Body of pancreas (tissue), 4 donors: ENCODE measurements around the gene RAB7A. TPM values are rescaled to one million over a fixed set of nuclear protein-coding genes. Genes with fewer than 3 reads are reported as not detected.

Experiments used
- ATAC-seq: fragments of 150-250 bp; one replicate; pipeline ENCODE4 v1.9.1; 2016
- DNase-seq, 4 donors: peaks; one replicate each; pipeline ENCODE4 v3.0.0-alpha.2; 2019
- H3K27ac ChIP-seq, 4 donors: fragments of 200-600 bp; sonication (generic); 1 replicate in 3 of 4; 2 replicates in 1 of 4; pipeline versions ENCODE4 v1.5.1 to v1.6.1; 2016 to 2019; ENCODE audit warnings: mild to moderate bottlenecking in 1 of 4, mixed read lengths in 1 of 4, moderate library complexity in 1 of 4
- H3K27me3 ChIP-seq, 2 donors: fragments of 200-600 bp; sonication (generic); one replicate each; pipeline ENCODE4 v1.6.0; 2016; ENCODE audit warnings: mild to moderate bottlenecking in 1 of 2
- H3K36me3 ChIP-seq, 2 donors: fragments of 200-600 bp; sonication (generic); replicated peaks in 1 of 2; 2 replicates each; pipeline ENCODE4 v1.5.1; 2016; ENCODE audit warnings: low read depth in 2 of 2; ENCODE audit not compliant: insufficient read depth in 1 of 2
- H3K4me1 ChIP-seq: fragments of 200-600 bp; sonication (generic); one replicate; pipeline ENCODE4 v1.6.0; 2016
- H3K4me3 ChIP-seq, 2 donors: fragments of 200-600 bp; sonication (generic); 1 replicate in 1 of 2; 2 replicates in 1 of 2; pipeline ENCODE4 v1.5.1; 2016 to 2019
- H3K9me3 ChIP-seq, 3 donors: fragments of 200-600 bp; sonication (generic); 1 replicate in 2 of 3; 2 replicates in 1 of 3; pipeline ENCODE4 v1.5.1; 2016
- POLR2A ChIP-seq, 3 donors: fragments of 450-650 bp; IDR thresholded peaks; one replicate each; pipeline ENCODE4 v1.6.1; 2016; ENCODE audit warnings: antibody characterized with exemption in 3 of 3, mild to moderate bottlenecking in 2 of 3
- WGBS, 2 donors: methylation state at CpG; one replicate each; pipeline ENCODE4 v1.1.5; 2017; 5-methylcytosine and 5-hydroxymethylcytosine counted together
- intact Hi-C: fragments of 100-400 bp; cut with DNase I; formaldehyde crosslinking; loops from one replicate; pipeline ENCODE4 v1.15.1; 2023
- total RNA-seq, 2 donors: library from RNA; depleted of rRNA; stranded (reverse); fragments of >200 nt; gene quantifications; one replicate each; pipeline ENCODE4 v1.1.0, GENCODE V29; 2016
- TF ChIP-seq, protein P1 (sequence below), 7 experiments: fragments of 450-650 bp in 4 of 7; fragments of 200-600 bp in 3 of 7; sonication (generic) in 3 of 7; IDR thresholded peaks; one replicate each; pipeline ENCODE4 v1.5.1; 2016 to 2019; ENCODE audit warnings: antibody characterized with exemption in 7 of 7

RAB7A gene
- total RNA-seq, 2 donors from 2014 or later: 45.7 to 64.9 TPM

GRCh38 chr3:128697341-128697740 lies 28.6 kb upstream of the RAB7A start:
- Histone ChIP-seq H3K4me3 (no peak overlapping the region), H3K36me3 (no peaks in the 10 kb centered on the region), H3K27me3 (no peaks in the 10 kb centered on the region), H3K27ac (no peak overlapping the region), H3K9me3 (no peaks in the 10 kb centered on the region), H3K4me1 (no peaks in the 10 kb centered on the region)
- TF ChIP-seq POLR2A (IDR thresholded peaks at IDR 0.05): no peak
- TF ChIP-seq, protein P1, sequence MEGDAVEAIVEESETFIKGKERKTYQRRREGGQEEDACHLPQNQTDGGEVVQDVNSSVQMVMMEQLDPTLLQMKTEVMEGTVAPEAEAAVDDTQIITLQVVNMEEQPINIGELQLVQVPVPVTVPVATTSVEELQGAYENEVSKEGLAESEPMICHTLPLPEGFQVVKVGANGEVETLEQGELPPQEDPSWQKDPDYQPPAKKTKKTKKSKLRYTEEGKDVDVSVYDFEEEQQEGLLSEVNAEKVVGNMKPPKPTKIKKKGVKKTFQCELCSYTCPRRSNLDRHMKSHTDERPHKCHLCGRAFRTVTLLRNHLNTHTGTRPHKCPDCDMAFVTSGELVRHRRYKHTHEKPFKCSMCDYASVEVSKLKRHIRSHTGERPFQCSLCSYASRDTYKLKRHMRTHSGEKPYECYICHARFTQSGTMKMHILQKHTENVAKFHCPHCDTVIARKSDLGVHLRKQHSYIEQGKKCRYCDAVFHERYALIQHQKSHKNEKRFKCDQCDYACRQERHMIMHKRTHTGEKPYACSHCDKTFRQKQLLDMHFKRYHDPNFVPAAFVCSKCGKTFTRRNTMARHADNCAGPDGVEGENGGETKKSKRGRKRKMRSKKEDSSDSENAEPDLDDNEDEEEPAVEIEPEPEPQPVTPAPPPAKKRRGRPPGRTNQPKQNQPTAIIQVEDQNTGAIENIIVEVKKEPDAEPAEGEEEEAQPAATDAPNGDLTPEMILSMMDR (IDR thresholded peaks at IDR 0.05): no peak
- ATAC-seq (no peak), DNase-seq (no peak)
- WGBS, 2 donors: 81 to 91% methylated on average over 8 of the region's 8 CpGs
- intact Hi-C loops: no loop called here

- DNase-seq: peak; percentile 47 to 63 (median 54)
- peak overlapping the region; percentile 45 to 65 for H3K4me3 ChIP-seq
- H3K4me1 ChIP-seq: no peaks in the 10 kb centered on the region
- peak overlapping the region; percentile 45 to 83 (median 76) for H3K27ac ChIP-seq
- intact Hi-C loops: no loop called here
- H3K36me3 ChIP-seq: no peaks in the 10 kb centered on the region
- no peaks in the 10 kb centered on the region for H3K9me3 ChIP-seq
- ATAC-seq: peak; percentile 80
- WGBS, 2 donors: 1 to 2% methylated on average over 7 to 50 of the region's 53 CpGs
- H3K27me3 ChIP-seq: no peaks in the 10 kb centered on the region
- TF ChIP-seq, protein P1 (IDR thresholded peaks at IDR 0.05): no peak
- peak; percentile 25 to 58 (median 56) for TF ChIP-seq POLR2A (IDR thresholded peaks at IDR 0.05)
These were observed 27.6 kb upstream of the RAB7A start for GRCh38 chr3:128698211-128699047.

DNA sequence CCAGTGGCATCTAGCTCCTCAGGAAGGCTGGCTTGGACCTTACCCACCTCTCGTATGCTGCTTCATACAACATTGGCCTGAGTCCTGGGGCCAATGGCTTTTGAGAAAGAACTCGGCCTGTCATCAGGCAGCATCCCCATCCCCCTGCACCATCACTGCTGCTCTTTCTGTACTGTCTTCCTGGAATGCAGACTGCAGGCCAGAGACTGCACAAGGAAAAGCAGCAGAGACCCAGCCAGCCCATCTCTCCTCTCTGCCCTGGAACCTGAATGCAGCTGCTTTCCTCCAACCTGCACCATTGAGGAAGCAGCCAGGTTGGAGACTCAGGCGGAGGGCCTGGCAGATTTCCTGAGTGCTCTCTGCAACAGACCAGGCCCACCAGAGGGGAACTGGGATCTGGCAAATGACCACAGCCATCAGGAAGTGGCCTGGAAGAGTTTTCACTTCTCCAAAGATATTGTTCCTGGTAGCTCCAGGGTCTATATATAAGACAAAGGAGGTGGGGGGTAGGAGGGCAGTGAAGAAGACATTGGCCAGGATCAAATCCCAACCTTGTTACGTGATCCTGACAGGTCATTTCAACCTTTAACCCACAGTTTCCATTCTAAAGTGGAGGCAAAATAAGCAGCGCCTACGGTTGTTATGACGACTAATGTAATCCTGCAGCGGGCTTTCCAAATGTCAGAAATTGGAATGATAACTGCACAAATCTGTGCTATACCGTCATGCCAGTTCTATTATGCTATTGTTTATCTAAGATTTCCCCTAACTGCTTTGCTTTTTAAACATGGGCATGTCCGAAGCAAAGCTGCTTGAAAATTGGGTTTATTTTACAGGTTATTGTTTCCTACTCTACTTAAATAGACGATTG lies 24.4 kb upstream of the RAB7A start:
- H3K27me3 ChIP-seq: no peaks in the 10 kb centered on the region

GRCh38 chr3:128702391-128702790 lies 23.6 kb upstream of the RAB7A start:
- TF ChIP-seq POLR2A (IDR thresholded peaks at IDR 0.05): no peak
- TF ChIP-seq, protein P1 (IDR thresholded peaks at IDR 0.05): no peak
- Histone ChIP-seq H3K27me3 (no peaks in the 10 kb centered on the region), H3K4me3 (no peak overlapping the region), H3K4me1 (no peaks in the 10 kb centered on the region), H3K27ac (no peak overlapping the region), H3K9me3 (no peaks in the 10 kb centered on the region), H3K36me3 (no peaks in the 10 kb centered on the region)
- ATAC-seq (no peak), DNase-seq (no peak)
- intact Hi-C loops: no loop called here
- WGBS, 2 donors: 67 to 68% methylated on average over 2 to 3 of the region's 3 CpGs

More for the DNA sequence above, 24.4 kb upstream of the RAB7A start:
- Histone ChIP-seq H3K27ac (no peak overlapping the region), H3K9me3 (no peaks in the 10 kb centered on the region), H3K4me1 (no peaks in the 10 kb centered on the region), H3K36me3 (no peaks in the 10 kb centered on the region), H3K4me3 (no peak overlapping the region)
- WGBS, 2 donors: 67 to 76% methylated on average over 9 to 11 of the region's 11 CpGs
- no peak for DNase-seq
- TF ChIP-seq, protein P1 (IDR thresholded peaks at IDR 0.05): no peak
- no peak for TF ChIP-seq POLR2A (IDR thresholded peaks at IDR 0.05)
- intact Hi-C loops: no loop called here
- no peak for ATAC-seq
